ENCODE results near the gene IKZF5.

GRCh38 chr10:122955892-122956291, 52.7 kb downstream of the IKZF5 start:
- no peak for TF ChIP-seq CTCF (IDR thresholded peaks at IDR 0.05)
- TF ChIP-seq ZNF423 (CRISPR knock-in tag; IDR thresholded peaks at IDR 0.05), result no peak
